ENCODE results near the gene SLC36A2. TPM values are rescaled to one million over a fixed set of nuclear protein-coding genes. Genes with fewer than 3 reads are reported as not detected.
"Not testable (repeated sequence)": the region's sequence is repeated elsewhere in the genome, so short reads cannot be mapped to it uniquely, and the experiment has no call there.

SLC36A2 gene
- total RNA-seq: not detected
- not detected for polyA plus RNA-seq
- total RNA-seq: 0 reads per million in 6 experiments

DNA sequence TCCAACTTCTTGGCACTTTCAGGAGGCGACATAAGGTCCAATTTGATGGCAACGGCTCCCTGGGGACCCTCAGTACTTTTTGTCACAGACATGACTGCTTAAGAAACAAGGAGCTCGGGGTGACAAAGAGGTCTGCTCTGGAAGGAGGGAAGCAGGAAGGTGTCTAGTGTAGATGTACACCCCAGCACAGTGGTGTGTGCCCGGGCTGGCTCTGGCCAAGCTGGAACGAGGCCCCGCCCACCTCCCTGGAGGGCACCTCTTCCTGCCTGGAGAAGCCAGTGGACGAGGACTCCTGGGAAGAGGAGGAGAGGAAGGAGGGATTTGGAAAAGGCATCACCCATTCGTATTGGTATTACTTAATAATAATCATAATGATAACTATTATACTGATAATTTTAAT is at the start of gene SLC36A2:
TSS of gene SLC36A2 (minus strand) at position 191 of the 400 bp plus-strand sequence. CDS start at position 92, 99 bp downstream.
- Mint-ChIP-seq H3K36me3 (no peaks in the 10 kb centered on the region), H3K4me1 (no peaks in the 10 kb centered on the region), H3K4me3 (no peak within 1 kb of the TSS), H3K9me3 (no peaks in the 10 kb centered on the region), H3K27me3 (peaks cover 22 to 37% (median 33%) of the 10 kb centered on the region in 5 donors), H3K27ac (no peak within 1 kb of the TSS)
- POLR2A ChIA-PET: no interaction called here
- DNase-seq: no peak
- ATAC-seq: no peak

- DNase-seq (no peak), ATAC-seq (no peak)
- no peaks in the 10 kb centered on the region for H3K4me1 Mint-ChIP-seq
- POLR2A ChIA-PET: no interaction called here
- no peak overlapping the region for H3K4me3 Mint-ChIP-seq
- H3K36me3 Mint-ChIP-seq: peaks cover 0 to 5% (median 0%) of the 10 kb centered on the region in 3 donors
- peaks cover 4 to 36% (median 20%) of the 10 kb centered on the region in 5 donors for H3K27me3 Mint-ChIP-seq
- H3K27ac Mint-ChIP-seq: no peak overlapping the region
- H3K9me3 Mint-ChIP-seq: peaks cover 0 to 16% (median 7%) of the 10 kb centered on the region in 9 donors
Observed at GRCh38 chr5:151388960-151389359, 41.6 kb upstream of the SLC36A2 start.

DNA sequence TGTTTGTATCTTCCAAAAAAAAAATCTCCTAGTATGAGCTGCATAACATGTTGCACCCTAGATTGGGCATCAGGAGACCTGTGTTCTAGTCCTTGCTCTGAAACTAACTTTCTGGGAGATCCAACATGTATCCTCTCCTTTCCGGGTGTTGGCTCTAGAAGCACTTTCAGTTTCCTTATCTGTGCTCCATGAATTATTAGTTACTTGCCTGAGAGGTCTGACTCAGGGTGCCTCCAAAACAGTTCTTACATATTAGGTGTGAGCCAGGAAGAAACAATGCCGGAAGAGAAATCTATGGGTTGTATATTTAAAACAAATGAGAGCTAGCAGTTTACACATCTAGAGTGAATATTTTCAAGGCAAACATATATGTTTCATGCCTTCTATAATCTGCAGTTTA is 36.7 kb upstream of the SLC36A2 start:
- Mint-ChIP-seq H3K9me3 (peaks cover 0 to 2% (median 0%) of the 10 kb centered on the region in 9 donors), H3K4me1 (no peaks in the 10 kb centered on the region), H3K27ac (no peak overlapping the region), H3K4me3 (no peak overlapping the region), H3K36me3 (no peaks in the 10 kb centered on the region), H3K27me3 (peaks cover 5 to 35% (median 16%) of the 10 kb centered on the region in 5 donors)
- ATAC-seq (no peak), DNase-seq (no peak)
- POLR2A ChIA-PET: no interaction called here

DNA sequence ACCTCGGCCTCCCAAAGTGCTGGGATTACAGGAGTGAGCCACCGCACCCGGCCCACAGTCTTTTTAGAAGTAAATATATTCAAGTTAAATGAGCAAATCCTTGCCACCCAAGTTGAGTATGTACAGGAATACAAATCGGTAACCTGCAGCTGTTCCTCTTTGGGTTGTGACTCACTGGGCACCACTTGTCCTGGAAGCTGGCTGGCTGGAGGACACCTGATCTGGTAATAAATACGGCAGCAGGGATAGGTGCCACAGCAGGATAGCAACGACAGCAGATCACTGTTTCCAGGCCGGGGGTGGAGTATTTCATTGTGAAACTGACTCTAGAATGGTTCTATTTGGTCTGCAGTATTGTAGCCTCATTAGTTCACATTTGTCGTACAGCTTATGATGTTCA is 35.7 kb upstream of the SLC36A2 start:
- Mint-ChIP-seq H3K27me3 (peaks cover 3 to 34% (median 20%) of the 10 kb centered on the region in 5 donors), H3K4me3 (no peak overlapping the region), H3K36me3 (no peaks in the 10 kb centered on the region), H3K4me1 (no peaks in the 10 kb centered on the region), H3K27ac (no peak overlapping the region), H3K9me3 (peaks cover 0 to 2% (median 0%) of the 10 kb centered on the region in 9 donors)
- no peak for ATAC-seq
- no peak for DNase-seq
- POLR2A ChIA-PET: no interaction called here

GRCh38 chr5:151382576-151382975 is 35.2 kb upstream of the SLC36A2 start:
- DNase-seq (no peak), ATAC-seq (no peak)
- no peak overlapping the region for H3K4me3 Mint-ChIP-seq
- H3K9me3 Mint-ChIP-seq: peaks cover 0 to 2% (median 0%) of the 10 kb centered on the region in 9 donors
- no peaks in the 10 kb centered on the region for H3K36me3 Mint-ChIP-seq
- H3K4me1 Mint-ChIP-seq: no peaks in the 10 kb centered on the region
- H3K27me3 Mint-ChIP-seq: peaks cover 3 to 34% (median 20%) of the 10 kb centered on the region in 5 donors
- POLR2A ChIA-PET: no interaction called here
- H3K27ac Mint-ChIP-seq: no peak overlapping the region

DNA sequence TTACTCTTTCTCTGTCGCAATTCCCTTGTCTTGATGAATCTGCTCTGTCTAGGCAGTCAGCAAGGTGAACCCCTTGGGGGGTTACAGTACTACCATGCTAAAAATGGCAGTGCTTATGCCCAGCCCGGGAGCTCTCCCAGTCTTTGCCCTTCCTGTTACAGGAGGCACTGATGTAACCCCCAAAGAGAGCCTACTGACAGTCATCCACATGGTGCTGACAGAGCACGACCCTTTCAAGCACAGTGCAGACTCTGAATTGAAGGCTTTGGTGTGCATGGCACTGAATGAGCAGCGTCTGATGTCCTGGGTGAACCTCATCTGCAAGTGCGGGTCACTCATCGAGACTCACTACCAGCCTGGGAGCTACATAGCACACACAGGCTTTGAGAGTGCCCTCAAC is 34.5 kb upstream of the SLC36A2 start:
- POLR2A ChIA-PET: no interaction called here
- DNase-seq (no peak), ATAC-seq (no peak)
- Mint-ChIP-seq H3K4me3 (no peak overlapping the region), H3K27ac (peak overlapping the region in 1 of 10 donors; percentile 31), H3K4me1 (no peaks in the 10 kb centered on the region), H3K36me3 (no peaks in the 10 kb centered on the region), H3K9me3 (peaks cover 0 to 2% (median 0%) of the 10 kb centered on the region in 9 donors), H3K27me3 (peaks cover 3 to 28% (median 17%) of the 10 kb centered on the region in 5 donors)

DNA sequence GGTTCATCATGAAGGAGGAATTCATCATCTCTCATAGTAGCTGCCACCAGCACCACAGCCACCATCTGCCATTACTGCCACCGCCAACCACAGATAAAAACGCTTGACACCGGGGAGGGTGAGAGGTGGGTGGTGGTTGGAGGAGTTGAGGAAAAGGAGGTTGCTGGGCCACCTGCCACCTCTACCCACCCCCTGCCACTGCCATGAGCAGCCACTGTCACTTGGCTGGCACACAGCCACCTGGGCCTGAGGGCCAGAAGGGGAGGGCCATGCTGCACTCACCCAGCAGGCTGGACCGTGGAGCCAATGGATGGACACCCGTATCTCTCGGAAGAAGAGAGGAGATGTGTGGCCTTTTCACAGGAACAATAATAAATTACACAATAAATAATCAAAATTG is 31.3 kb upstream of the SLC36A2 start:
- H3K27me3 Mint-ChIP-seq: peaks cover 2 to 21% (median 11%) of the 10 kb centered on the region in 5 donors
- POLR2A ChIA-PET: no interaction called here

DNA sequence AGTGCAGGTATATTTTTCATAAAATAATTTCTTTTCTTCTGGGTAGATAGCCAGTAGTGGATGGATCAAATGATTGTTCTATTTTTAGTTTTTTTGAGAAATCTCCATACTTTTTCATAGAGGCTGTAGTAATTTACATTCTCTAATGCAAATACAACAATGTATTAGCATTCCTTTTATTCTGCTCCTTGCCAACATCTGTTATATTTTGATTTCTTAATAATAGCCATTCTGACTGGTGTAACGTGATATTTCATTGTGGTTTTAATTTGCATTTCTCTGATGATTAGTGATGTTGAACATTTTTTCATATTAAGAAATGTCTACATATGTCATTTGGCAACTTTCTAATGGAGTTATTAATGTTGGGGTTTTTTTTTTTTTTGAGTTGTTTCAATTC is 27.2 kb upstream of the SLC36A2 start:
- no peaks in the 10 kb centered on the region for H3K4me1 Mint-ChIP-seq
- H3K36me3 Mint-ChIP-seq: no peaks in the 10 kb centered on the region
- peaks cover 0 to 4% (median 0%) of the 10 kb centered on the region in 9 donors for H3K9me3 Mint-ChIP-seq
- H3K27me3 Mint-ChIP-seq: peaks cover 0 to 4% (median 0%) of the 10 kb centered on the region in 5 donors
- H3K27ac Mint-ChIP-seq: no peak overlapping the region
- H3K4me3 Mint-ChIP-seq: no peak overlapping the region
- POLR2A ChIA-PET: no interaction called here
- ATAC-seq (no peak), DNase-seq (no peak)

More for the DNA sequence above, 31.3 kb upstream of the SLC36A2 start:
- no peaks in the 10 kb centered on the region for H3K36me3 Mint-ChIP-seq
- no peak overlapping the region for H3K27ac Mint-ChIP-seq
- H3K4me3 Mint-ChIP-seq: no peak overlapping the region
- no peak for DNase-seq
- peaks cover 0 to 4% (median 0%) of the 10 kb centered on the region in 9 donors for H3K9me3 Mint-ChIP-seq
- no peak for ATAC-seq
- no peaks in the 10 kb centered on the region for H3K4me1 Mint-ChIP-seq

GRCh38 chr5:151367038-151367437 is 19.7 kb upstream of the SLC36A2 start:
- H3K9me3 Mint-ChIP-seq: peaks cover 10 to 67% (median 45%) of the 10 kb centered on the region in 9 donors
- ATAC-seq, DNase-seq, H3K4me3 Mint-ChIP-seq, H3K4me1 Mint-ChIP-seq, POLR2A ChIA-PET, H3K27ac Mint-ChIP-seq: not testable (repeated sequence)
- H3K27me3 Mint-ChIP-seq: peaks cover 10 to 23% (median 17%) of the 10 kb centered on the region in 5 donors
- peaks cover 2 to 56% (median 6%) of the 10 kb centered on the region in 3 donors for H3K36me3 Mint-ChIP-seq

GRCh38 chr5:151363673-151364072 is 16.3 kb upstream of the SLC36A2 start:
- Mint-ChIP-seq H3K27me3 (peaks cover 10 to 23% (median 17%) of the 10 kb centered on the region in 5 donors), H3K27ac (no peak overlapping the region), H3K9me3 (peaks cover 10 to 74% (median 48%) of the 10 kb centered on the region in 9 donors), H3K4me1 (no peaks in the 10 kb centered on the region), H3K36me3 (peaks cover 2 to 59% (median 6%) of the 10 kb centered on the region in 3 donors), H3K4me3 (no peak overlapping the region)
- ATAC-seq (no peak), DNase-seq (no peak)
- POLR2A ChIA-PET: no interaction called here

GRCh38 chr5:151362970-151363369 is 15.6 kb upstream of the SLC36A2 start:
- H3K36me3 Mint-ChIP-seq: peaks cover 2 to 52% (median 6%) of the 10 kb centered on the region in 3 donors
- H3K27me3 Mint-ChIP-seq: peaks cover 10 to 23% (median 17%) of the 10 kb centered on the region in 5 donors
- no peaks in the 10 kb centered on the region for H3K4me1 Mint-ChIP-seq
- POLR2A ChIA-PET: no interaction called here
- H3K27ac Mint-ChIP-seq: no peak overlapping the region
- peaks cover 10 to 67% (median 43%) of the 10 kb centered on the region in 9 donors for H3K9me3 Mint-ChIP-seq
- DNase-seq (no peak), ATAC-seq (no peak)
- H3K4me3 Mint-ChIP-seq: no peak overlapping the region

DNA sequence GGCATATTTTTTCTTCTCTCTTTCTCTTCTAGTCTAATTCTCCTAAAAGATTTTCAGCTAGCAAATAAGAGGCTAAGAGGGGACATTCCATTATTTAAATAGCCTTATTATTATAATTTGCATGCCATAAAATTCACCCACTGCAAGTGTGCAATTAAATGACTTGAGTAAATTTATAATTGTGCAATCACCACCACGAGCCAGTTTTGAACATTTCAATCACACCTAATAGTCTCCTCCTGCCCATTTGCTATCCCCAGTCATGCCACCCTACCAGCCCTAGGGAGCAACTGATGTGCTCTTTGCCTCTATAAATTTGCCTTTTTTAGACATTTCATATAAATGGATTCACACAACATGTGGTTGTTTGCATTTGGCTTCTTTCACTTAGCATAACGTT is 12.0 kb upstream of the SLC36A2 start:
- DNase-seq (no peak), ATAC-seq (no peak)
- peaks cover 0 to 18% (median 10%) of the 10 kb centered on the region in 5 donors for H3K27me3 Mint-ChIP-seq
- no peaks in the 10 kb centered on the region for H3K4me1 Mint-ChIP-seq
- H3K9me3 Mint-ChIP-seq: peaks cover 0 to 33% (median 21%) of the 10 kb centered on the region in 9 donors
- H3K27ac Mint-ChIP-seq: no peak overlapping the region
- H3K4me3 Mint-ChIP-seq: no peak overlapping the region
- POLR2A ChIA-PET: no interaction called here
- peaks cover 0 to 24% (median 0%) of the 10 kb centered on the region in 3 donors for H3K36me3 Mint-ChIP-seq

GRCh38 chr5:151357792-151358191 is 10.4 kb upstream of the SLC36A2 start:
- no peak overlapping the region for H3K4me3 Mint-ChIP-seq
- peaks cover 0 to 23% (median 15%) of the 10 kb centered on the region in 9 donors for H3K9me3 Mint-ChIP-seq
- no peak overlapping the region for H3K27ac Mint-ChIP-seq
- H3K27me3 Mint-ChIP-seq: peaks cover 3 to 32% (median 5%) of the 10 kb centered on the region in 5 donors
- POLR2A ChIA-PET: no interaction called here
- no peaks in the 10 kb centered on the region for H3K4me1 Mint-ChIP-seq
- H3K36me3 Mint-ChIP-seq: peaks cover 0 to 15% (median 0%) of the 10 kb centered on the region in 3 donors
- ATAC-seq (no peak), DNase-seq (no peak)

DNA sequence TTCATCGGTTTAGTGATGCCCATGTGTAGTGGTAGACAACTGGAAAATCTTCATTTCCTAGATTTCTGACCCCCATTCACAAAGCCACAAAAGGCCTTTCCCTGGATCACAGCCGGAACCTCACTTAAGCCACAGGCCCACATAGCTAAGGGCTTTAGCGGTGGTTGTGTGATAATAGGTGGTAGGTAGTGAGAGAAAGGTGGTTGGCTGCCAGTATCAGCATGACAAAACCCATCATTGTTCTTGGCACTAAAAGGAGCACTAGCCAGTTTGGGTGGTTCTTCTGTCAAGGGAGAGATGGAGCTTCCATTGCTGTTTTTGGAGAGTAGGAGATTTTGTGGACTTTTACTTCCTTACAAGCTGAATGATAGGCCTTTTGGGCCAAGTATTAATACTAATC is 9.7 kb upstream of the SLC36A2 start:
- Mint-ChIP-seq H3K27me3 (peaks cover 3 to 39% (median 6%) of the 10 kb centered on the region in 5 donors), H3K4me3 (no peak overlapping the region)

More for the DNA sequence above, 9.7 kb upstream of the SLC36A2 start:
- H3K9me3 Mint-ChIP-seq: peaks cover 0 to 16% (median 11%) of the 10 kb centered on the region in 9 donors
- DNase-seq (no peak), ATAC-seq (no peak)
- POLR2A ChIA-PET: no interaction called here
- no peaks in the 10 kb centered on the region for H3K4me1 Mint-ChIP-seq
- no peak overlapping the region for H3K27ac Mint-ChIP-seq
- H3K36me3 Mint-ChIP-seq: peaks cover 0 to 10% (median 0%) of the 10 kb centered on the region in 3 donors

All from naive thymus-derived CD8-positive, alpha-beta T cell (primary cell).